Hepatocyte (in vitro differentiated cells): ENCODE data around the gene MAN1C1. TPM values are rescaled to one million over a fixed set of nuclear protein-coding genes. Genes with fewer than 3 reads are reported as not detected.

ENCODE experiments used
- DNase-seq: peaks from one replicate; pipeline ENCODE4 v3.0.0-alpha.2; 2016; ENCODE audit warnings: low spot score
- H2AFZ ChIP-seq: fragments of 200-600 bp; sonication (generic); 2 replicates; pipeline ENCODE4 v1.6.0; 2016; ENCODE audit warnings: antibody characterized with exemption, mild to moderate bottlenecking
- H3K27ac ChIP-seq: fragments of 200-600 bp; sonication (generic); 2 replicates; pipeline ENCODE4 v1.5.1; 2016; ENCODE audit warnings: mild to moderate bottlenecking
- H3K27me3 ChIP-seq: fragments of 200-600 bp; sonication (generic); 2 replicates; pipeline ENCODE4 v1.6.1; 2016
- H3K36me3 ChIP-seq: fragments of 200-600 bp; sonication (generic); replicated peaks from 2 replicates; pipeline ENCODE4 v1.5.1; 2016; ENCODE audit warnings: low read depth; ENCODE audit not compliant: insufficient read depth
- H3K4me1 ChIP-seq: fragments of 200-600 bp; sonication (generic); 2 replicates; pipeline ENCODE4 v1.5.1; 2016; ENCODE audit warnings: mild to moderate bottlenecking, moderate library complexity; ENCODE audit not compliant: insufficient read depth
- H3K4me2 ChIP-seq: fragments of 200-600 bp; sonication (generic); 2 replicates; pipeline ENCODE4 v1.6.0; 2016
- H3K4me3 ChIP-seq: fragments of 200-600 bp; sonication (generic); 2 replicates; pipeline ENCODE4 v1.5.1; 2016; ENCODE audit warnings: mild to moderate bottlenecking
- H3K79me2 ChIP-seq: fragments of 200-600 bp; sonication (generic); 2 replicates; pipeline ENCODE4 v1.6.0; 2017; ENCODE audit warnings: mild to moderate bottlenecking
- H3K9me2 ChIP-seq: fragments of 200-600 bp; sonication (generic); replicated peaks from 2 replicates; pipeline ENCODE4 v1.6.0; 2017; ENCODE audit warnings: mild to moderate bottlenecking; ENCODE audit not compliant: insufficient read depth
- H3K9me3 ChIP-seq: fragments of 200-600 bp; sonication (generic); 2 replicates; pipeline ENCODE4 v1.5.1; 2016; ENCODE audit warnings: low read depth, mild to moderate bottlenecking
- H4K20me1 ChIP-seq: fragments of 200-600 bp; sonication (generic); 2 replicates; pipeline ENCODE4 v1.6.0; 2016; ENCODE audit warnings: mild to moderate bottlenecking; ENCODE audit not compliant: insufficient read depth, poor library complexity, severe bottlenecking
- CTCF ChIP-seq: fragments of 200-600 bp; sonication (generic); IDR thresholded peaks from 2 replicates; pipeline ENCODE4 v1.5.1; 2016; ENCODE audit warnings: antibody characterized with exemption, mild to moderate bottlenecking; ENCODE audit not compliant: poor library complexity
- EZH2 ChIP-seq: fragments of 200-600 bp; sonication (generic); IDR thresholded peaks from 2 replicates; pipeline ENCODE4 v1.6.1; 2016; ENCODE audit warnings: antibody characterized with exemption, mild to moderate bottlenecking, borderline replicate concordance
- EZH2phosphoT487 ChIP-seq: fragments of 200-600 bp; sonication (generic); IDR thresholded peaks from one replicate; pipeline ENCODE4 v1.6.1; 2018; ENCODE audit warnings: antibody characterized with exemption, mild to moderate bottlenecking, low read depth, moderate library complexity; ENCODE audit not compliant: unreplicated experiment, severe bottlenecking
- WGBS: methylation state at CpG from one replicate; pipeline ENCODE4 v1.1.6; 2016; ENCODE audit warnings: low lambda C conversion rate; ENCODE audit errors: missing lambda C conversion rate; 5-methylcytosine and 5-hydroxymethylcytosine counted together
- polyA plus RNA-seq: library from polyadenylated mRNA; unstranded; fragments of >200 nt; fragmentation: Nextera tagmentation; extraction: Ambion mirVana; gene quantifications from 2 replicates; pipeline ENCODE4 v1.2.1, GENCODE V29; 2016
- total RNA-seq: library from RNA; depleted of rRNA; stranded (reverse); fragments of >200 nt; gene quantifications from 2 replicates; pipeline ENCODE4 v1.2.3, GENCODE V29; 2014

The MAN1C1 gene
- total and polyA plus RNA-seq, 2 experiments from 2014 or later = 20.6 to 29.3 TPM

DNA sequence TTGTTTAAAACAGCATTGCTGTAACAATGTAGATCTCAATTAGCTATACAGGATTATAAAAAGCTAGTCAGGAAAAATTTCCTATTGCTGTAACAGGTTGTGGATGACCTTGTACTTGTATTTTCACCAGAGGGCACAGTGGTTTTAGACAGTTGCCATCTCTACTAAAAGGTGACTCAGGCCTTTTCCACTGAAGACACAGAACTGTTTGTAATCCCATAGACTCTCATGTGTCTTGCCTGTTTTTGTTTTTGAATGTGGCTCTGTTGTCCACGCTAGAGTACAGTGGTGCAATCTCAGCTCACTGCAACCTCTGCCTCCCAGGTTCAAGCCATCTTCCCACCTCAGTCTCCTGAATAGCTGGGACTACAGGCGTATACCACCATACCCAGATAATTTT lies 209.0 kb downstream of the MAN1C1 start:
- peaks cover 12% of the 10 kb centered on the region for H4K20me1 ChIP-seq
- TF ChIP-seq EZH2phosphoT487 = no peak
- no peak for TF ChIP-seq CTCF
- no peak for TF ChIP-seq EZH2
- H3K79me2 ChIP-seq = peaks cover 43% of the 10 kb centered on the region
- H3K9me3 ChIP-seq = no peaks in the 10 kb centered on the region
- H2AFZ ChIP-seq = no peak overlapping the region
- H3K36me3 ChIP-seq = no peaks in the 10 kb centered on the region
- H3K27me3 ChIP-seq = no peaks in the 10 kb centered on the region
- H3K9me2 ChIP-seq = no peaks in the 10 kb centered on the region
- H3K27ac ChIP-seq = no peak overlapping the region
- H3K4me2 ChIP-seq = no peak overlapping the region
- peaks cover 7% of the 10 kb centered on the region for H3K4me1 ChIP-seq
- 97% methylated on average over 2 of the region's 2 CpGs for WGBS
- no peak overlapping the region for H3K4me3 ChIP-seq
- no peak for DNase-seq

- Histone ChIP-seq H3K4me1 (no peaks in the 10 kb centered on the region), H3K4me3 (no peak overlapping the region), H3K27me3 (no peaks in the 10 kb centered on the region), H4K20me1 (peaks cover 4% of the 10 kb centered on the region), H3K4me2 (no peak overlapping the region), H3K36me3 (no peaks in the 10 kb centered on the region), H3K9me2 (no peaks in the 10 kb centered on the region), H3K79me2 (peaks cover 34% of the 10 kb centered on the region), H3K27ac (no peak overlapping the region), H3K9me3 (no peaks in the 10 kb centered on the region), H2AFZ (no peak overlapping the region)
- 95% methylated on average over 10 of the region's 10 CpGs for WGBS
- TF ChIP-seq CTCF (no peak), EZH2phosphoT487 (no peak), EZH2 (no peak)
- DNase-seq = no peak
Measured at GRCh38 chr1:25826571-25826970, 210.0 kb downstream of the MAN1C1 start.

DNA sequence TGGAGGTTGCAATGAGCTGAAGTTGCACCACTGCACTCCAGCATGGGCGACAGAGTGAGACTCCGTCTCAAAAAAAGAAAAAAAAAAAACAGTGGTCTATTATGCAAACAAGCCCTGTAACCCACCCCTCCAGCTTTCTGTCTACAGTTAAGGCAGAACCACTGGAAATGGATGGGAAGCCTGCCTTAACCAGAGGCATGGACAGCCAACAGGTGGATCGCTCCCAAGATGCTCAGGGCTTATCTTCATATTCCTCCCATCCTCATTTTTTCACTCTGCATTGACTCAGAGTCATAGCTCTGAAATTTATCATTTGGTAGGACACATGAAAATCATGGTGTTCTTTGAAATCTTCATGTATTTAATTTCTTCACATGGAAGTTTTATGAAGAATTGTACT lies 211.9 kb downstream of the MAN1C1 start:
- TF ChIP-seq EZH2 = no peak
- no peak for TF ChIP-seq EZH2phosphoT487
- no peak for TF ChIP-seq CTCF
- Histone ChIP-seq H3K9me3 (no peaks in the 10 kb centered on the region), H3K9me2 (no peaks in the 10 kb centered on the region), H3K79me2 (peaks cover 16% of the 10 kb centered on the region), H3K4me3 (no peak overlapping the region), H4K20me1 (no peaks in the 10 kb centered on the region), H2AFZ (no peak overlapping the region), H3K27ac (no peak overlapping the region), H3K27me3 (no peaks in the 10 kb centered on the region), H3K4me1 (peaks cover 3% of the 10 kb centered on the region), H3K36me3 (no peaks in the 10 kb centered on the region), H3K4me2 (no peak overlapping the region)
- 94% methylated on average over 3 of the region's 3 CpGs for WGBS
- no peak for DNase-seq

DNA sequence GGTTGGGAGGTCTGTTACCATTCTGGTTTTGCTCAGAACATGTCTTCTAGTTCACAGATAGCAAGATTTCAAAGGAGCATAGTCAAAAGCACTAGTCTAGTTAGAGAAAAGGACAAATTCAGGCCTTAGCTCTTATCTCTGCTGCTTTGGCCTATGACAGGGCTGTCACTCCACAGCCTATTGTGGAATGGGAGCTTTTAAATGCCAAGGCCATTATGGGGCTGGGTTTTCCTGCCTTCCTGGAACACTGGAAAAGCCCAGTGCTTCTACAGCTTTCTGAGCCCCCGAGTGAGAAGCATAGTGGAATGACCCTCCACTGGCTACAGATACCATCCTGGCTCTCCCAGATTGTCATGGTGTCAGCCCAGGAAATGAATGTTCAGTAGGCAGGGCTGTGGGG lies 212.5 kb downstream of the MAN1C1 start:
- Histone ChIP-seq H3K4me3 (no peak overlapping the region), H2AFZ (no peak overlapping the region), H3K36me3 (no peaks in the 10 kb centered on the region), H3K27me3 (no peaks in the 10 kb centered on the region), H3K4me2 (no peak overlapping the region), H3K9me2 (no peaks in the 10 kb centered on the region), H3K9me3 (no peaks in the 10 kb centered on the region), H3K4me1 (peaks cover 3% of the 10 kb centered on the region), H4K20me1 (no peaks in the 10 kb centered on the region), H3K27ac (no peak overlapping the region), H3K79me2 (peaks cover 11% of the 10 kb centered on the region)
- no peak for DNase-seq
- TF ChIP-seq EZH2 (no peak), EZH2phosphoT487 (no peak), CTCF (no peak)
- 85% methylated on average over 1 of the region's 1 CpG for WGBS
